Esophagus muscularis mucosa (tissue), 3 donors: ENCODE data around the gene SHMT2.

ENCODE experiments used
- CTCF ChIP-seq, 3 experiments: fragments of 200-600 bp in 2 of 3; fragments of 450-650 bp in 1 of 3; sonication (generic) in 2 of 3; IDR thresholded peaks; one replicate each; pipeline ENCODE4 v1.5.1; 2017 to 2019; ENCODE audit warnings: antibody characterized with exemption in 3 of 3, mild to moderate bottlenecking in 2 of 3, moderate library complexity in 1 of 3
- POLR2AphosphoS5 ChIP-seq, 2 donors: sonication (generic); formaldehyde crosslinking; IDR thresholded peaks; one replicate each; pipeline ENCODE4 v1.6.1; 2017; ENCODE audit warnings: antibody characterized with exemption in 2 of 2

GRCh38 chr12:57240066-57240921, 10.8 kb downstream of the SHMT2 start:
- TF ChIP-seq POLR2AphosphoS5 (IDR thresholded peaks at IDR 0.05) (peak in 1 of 2 donors; percentile 5), CTCF (IDR thresholded peaks at IDR 0.05) (no peak)
